BLaER1 (cell line): Measurements from ENCODE around the gene ENPP4.
"Not testable (repeated sequence)": the region's sequence is repeated elsewhere in the genome, so short reads cannot be mapped to it uniquely, and the experiment has no call there.

ENCODE experiments used
- H3K27ac ChIP-seq: shearing (Covaris generic); formaldehyde crosslinking; 2 replicates; pipeline ENCODE4 v1.8.1; 2022
- H3K27me3 ChIP-seq: shearing (Covaris generic); formaldehyde crosslinking; 2 replicates; pipeline ENCODE4 v1.8.1; 2022
- H3K36me3 ChIP-seq: shearing (Covaris generic); formaldehyde crosslinking; 2 replicates; pipeline ENCODE4 v1.8.1; 2022
- H3K4me1 ChIP-seq: shearing (Covaris generic); formaldehyde crosslinking; 2 replicates; pipeline ENCODE4 v1.8.1; 2022
- H3K4me2 ChIP-seq: shearing (Covaris generic); formaldehyde crosslinking; 2 replicates; pipeline ENCODE4 v1.8.1; 2022
- H3K4me3 ChIP-seq: shearing (Covaris generic); formaldehyde crosslinking; 2 replicates; pipeline ENCODE4 v1.8.1; 2022
- H3K9ac ChIP-seq: shearing (Covaris generic); formaldehyde crosslinking; 2 replicates; pipeline ENCODE4 v1.8.1; 2022
- H3K9me3 ChIP-seq: shearing (Covaris generic); formaldehyde crosslinking; 2 replicates; pipeline ENCODE4 v1.8.1; 2022
- H4K20me1 ChIP-seq: shearing (Covaris generic); formaldehyde crosslinking; 2 replicates; pipeline ENCODE4 v1.8.1; 2022
- Cebpa-rat ChIP-seq: shearing (Covaris generic); IDR thresholded peaks from 2 replicates; pipeline ENCODE4 v1.8.1; 2022

ENPP4 gene, protein sequence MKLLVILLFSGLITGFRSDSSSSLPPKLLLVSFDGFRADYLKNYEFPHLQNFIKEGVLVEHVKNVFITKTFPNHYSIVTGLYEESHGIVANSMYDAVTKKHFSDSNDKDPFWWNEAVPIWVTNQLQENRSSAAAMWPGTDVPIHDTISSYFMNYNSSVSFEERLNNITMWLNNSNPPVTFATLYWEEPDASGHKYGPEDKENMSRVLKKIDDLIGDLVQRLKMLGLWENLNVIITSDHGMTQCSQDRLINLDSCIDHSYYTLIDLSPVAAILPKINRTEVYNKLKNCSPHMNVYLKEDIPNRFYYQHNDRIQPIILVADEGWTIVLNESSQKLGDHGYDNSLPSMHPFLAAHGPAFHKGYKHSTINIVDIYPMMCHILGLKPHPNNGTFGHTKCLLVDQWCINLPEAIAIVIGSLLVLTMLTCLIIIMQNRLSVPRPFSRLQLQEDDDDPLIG

DNA sequence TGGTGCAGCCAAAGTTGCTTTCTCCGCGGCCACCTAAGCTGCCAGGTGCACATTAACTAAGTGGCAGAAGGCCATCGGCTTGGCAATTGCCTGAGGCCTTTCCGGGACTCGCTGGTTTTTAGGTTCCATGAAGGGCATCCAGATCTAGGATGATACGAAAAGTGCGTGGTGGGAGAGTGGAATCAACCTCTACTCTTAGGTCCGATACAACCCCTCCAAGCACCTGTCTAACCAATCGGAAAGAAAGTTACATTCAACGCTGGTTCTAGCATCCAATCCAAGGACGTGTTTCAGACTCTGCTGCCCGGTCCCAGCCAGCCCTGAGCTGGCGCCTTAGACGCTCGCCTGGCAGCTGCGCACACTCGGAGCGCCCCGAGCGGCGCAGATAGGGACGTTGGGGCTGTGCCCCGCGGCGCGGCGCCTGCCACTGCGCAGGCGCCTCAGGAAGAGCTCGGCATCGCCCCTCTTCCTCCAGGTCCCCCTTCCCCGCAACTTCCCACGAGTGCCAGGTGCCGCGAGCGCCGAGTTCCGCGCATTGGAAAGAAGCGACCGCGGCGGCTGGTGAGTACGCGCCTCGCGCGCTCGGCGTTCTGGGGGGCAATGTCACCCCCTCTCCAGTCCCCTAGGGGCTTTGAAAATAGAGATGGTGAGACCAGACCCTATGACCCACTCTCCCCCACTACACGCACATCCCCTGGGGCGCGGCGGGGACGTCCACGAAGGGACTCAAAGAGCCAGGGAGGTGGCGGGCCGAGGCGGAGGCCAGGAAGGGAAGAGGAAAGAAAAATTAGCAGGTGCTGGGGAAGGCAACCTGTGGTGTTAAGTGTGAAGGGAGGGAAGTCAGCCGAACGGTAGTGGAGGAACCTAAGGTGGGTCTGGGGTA, at the start of gene ENPP4:
Gene ENPP4, plus strand, starts transcription at position 361 of the 883 bp plus-strand sequence. CDS start 9,595 bp downstream, outside the sequence.
- Histone ChIP-seq H3K27me3 (no peaks in the 10 kb centered on the region), H3K36me3 (no peaks in the 10 kb centered on the region), H3K27ac (no peak within 1 kb of the TSS), H3K4me3 (no peak within 1 kb of the TSS), H3K4me1 (no peaks in the 10 kb centered on the region), H3K4me2 (no peak within 1 kb of the TSS), H3K9me3 (peaks cover 15% of the 10 kb centered on the region), H3K9ac (no peak within 1 kb of the TSS), H4K20me1 (no peaks in the 10 kb centered on the region)
- no peak for TF ChIP-seq Cebpa-rat

DNA sequence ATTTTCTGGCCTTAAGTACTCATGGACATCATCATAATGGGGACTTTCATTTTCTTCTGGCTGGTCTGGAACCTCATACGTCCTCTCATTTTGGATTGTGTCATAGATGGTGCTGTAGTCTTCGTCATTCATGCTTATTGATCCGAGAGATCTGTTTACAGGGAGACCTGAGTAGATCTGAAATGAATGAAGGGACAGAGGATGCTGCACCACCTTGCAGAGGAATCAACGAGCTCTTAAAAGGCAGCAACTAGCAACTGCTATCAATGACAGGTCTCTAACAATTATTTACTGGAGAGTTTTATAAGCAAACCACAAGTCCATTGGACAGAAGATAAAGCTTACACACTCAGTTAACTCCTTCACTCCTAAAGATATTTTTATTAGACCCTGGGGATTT, 49.7 kb upstream of the ENPP4 start:
- Histone ChIP-seq H3K4me3 (no peak overlapping the region), H3K27ac (no peak overlapping the region), H3K9me3 (no peaks in the 10 kb centered on the region), H3K4me1 (no peaks in the 10 kb centered on the region), H4K20me1 (no peaks in the 10 kb centered on the region), H3K9ac (no peak overlapping the region), H3K36me3 (no peaks in the 10 kb centered on the region), H3K4me2 (no peak overlapping the region), H3K27me3 (no peaks in the 10 kb centered on the region)
- no peak for TF ChIP-seq Cebpa-rat

DNA sequence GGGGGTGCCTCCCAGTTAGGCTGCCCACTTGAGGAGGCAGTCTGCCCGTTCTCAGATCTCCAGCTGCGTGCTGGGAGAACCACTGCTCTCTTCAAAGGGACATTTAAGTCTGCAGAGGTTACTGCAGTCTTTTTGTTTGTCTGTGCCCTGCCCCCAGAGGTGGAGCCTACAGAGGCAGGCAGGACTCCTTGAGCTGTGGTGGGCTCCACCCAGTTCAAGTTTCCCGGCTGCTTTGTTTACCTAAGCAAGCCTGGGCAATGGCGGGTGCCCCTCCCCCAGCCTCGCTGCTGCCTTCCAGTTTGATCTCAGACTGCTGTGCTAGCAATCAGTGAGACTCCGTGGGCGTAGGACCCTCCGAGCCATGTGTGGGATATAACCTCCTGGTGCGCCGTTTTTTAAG, 44.1 kb upstream of the ENPP4 start:
- not testable (repeated sequence) for H3K9me3 ChIP-seq, H3K4me3 ChIP-seq, H3K9ac ChIP-seq, H4K20me1 ChIP-seq, H3K4me2 ChIP-seq, H3K27ac ChIP-seq, H3K36me3 ChIP-seq, H3K27me3 ChIP-seq, H3K4me1 ChIP-seq

DNA sequence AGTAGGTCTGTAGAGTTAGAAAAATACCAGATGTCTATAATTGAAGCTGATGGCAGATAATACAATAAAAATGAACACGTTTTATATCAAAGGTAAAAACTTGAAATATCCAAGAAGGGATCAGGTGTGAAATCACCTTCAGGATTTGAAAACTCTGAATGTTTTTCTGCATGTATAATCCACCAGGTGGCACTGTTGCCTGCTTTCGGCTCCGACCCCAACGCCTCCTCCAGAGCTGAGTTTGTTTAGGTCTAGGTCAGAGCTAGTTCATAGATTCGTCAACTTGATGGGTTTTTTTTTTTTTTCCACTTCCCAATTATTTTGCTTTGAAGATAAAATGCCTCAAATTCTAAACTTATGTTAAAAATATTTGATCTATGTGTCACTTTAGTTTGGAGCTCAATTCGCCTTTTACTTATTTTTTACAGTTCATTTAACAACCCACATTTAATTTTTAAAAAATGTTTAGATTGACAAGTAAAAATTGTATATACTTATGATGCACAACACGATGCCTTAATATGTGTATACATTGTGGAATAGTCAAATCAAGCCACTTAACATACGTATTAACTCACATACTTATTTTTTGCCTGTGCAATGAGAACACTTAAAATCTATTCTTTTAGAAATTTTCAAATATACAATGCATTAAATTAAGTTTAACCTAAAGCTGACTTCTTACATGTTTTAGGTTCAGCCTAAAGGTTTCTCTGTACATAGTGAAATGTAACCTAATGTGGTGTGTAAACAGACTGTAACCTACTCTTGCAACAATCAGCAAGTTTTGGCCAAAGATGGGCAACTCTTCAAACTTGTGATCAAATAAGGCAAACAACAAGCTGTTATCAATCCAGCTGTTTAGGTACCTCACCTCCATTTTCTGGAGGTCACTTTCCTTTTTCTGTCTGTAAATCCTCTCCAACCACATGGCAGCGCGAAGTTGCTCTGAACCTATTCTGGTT, 39.4 kb upstream of the ENPP4 start:
- no peaks in the 10 kb centered on the region for H4K20me1 ChIP-seq
- H3K4me1 ChIP-seq: no peaks in the 10 kb centered on the region
- no peaks in the 10 kb centered on the region for H3K27me3 ChIP-seq
- H3K9me3 ChIP-seq: peaks cover 27% of the 10 kb centered on the region
- H3K4me3 ChIP-seq: no peak overlapping the region
- H3K27ac ChIP-seq: no peak overlapping the region
- H3K9ac ChIP-seq: no peak overlapping the region
- TF ChIP-seq Cebpa-rat: no peak
- H3K4me2 ChIP-seq: no peak overlapping the region
- H3K36me3 ChIP-seq: no peaks in the 10 kb centered on the region

DNA sequence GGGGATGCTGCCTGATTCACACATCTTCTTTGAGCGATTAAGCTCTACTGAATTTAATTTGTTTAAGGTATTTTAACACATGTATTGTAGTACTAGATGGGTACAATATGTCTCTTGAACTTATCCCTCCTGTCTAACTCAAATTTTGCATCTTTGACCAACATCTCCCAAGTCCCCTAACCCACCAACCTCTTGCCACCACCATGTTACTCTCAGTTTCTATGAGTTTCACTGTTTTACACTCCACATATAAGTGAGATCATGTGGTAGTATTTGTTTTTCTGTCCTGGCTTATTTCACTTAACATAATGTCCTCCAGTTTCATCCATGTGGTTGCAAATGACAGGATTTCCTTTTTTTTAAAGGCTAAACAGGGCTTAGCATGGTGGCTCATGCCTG, 38.7 kb upstream of the ENPP4 start:
- no peak for TF ChIP-seq Cebpa-rat
- no peak overlapping the region for H3K4me3 ChIP-seq
- no peaks in the 10 kb centered on the region for H3K4me1 ChIP-seq
- no peak overlapping the region for H3K4me2 ChIP-seq
- peaks cover 28% of the 10 kb centered on the region for H3K9me3 ChIP-seq
- H3K36me3 ChIP-seq: no peaks in the 10 kb centered on the region
- no peaks in the 10 kb centered on the region for H3K27me3 ChIP-seq
- no peak overlapping the region for H3K9ac ChIP-seq
- no peak overlapping the region for H3K27ac ChIP-seq
- no peaks in the 10 kb centered on the region for H4K20me1 ChIP-seq

DNA sequence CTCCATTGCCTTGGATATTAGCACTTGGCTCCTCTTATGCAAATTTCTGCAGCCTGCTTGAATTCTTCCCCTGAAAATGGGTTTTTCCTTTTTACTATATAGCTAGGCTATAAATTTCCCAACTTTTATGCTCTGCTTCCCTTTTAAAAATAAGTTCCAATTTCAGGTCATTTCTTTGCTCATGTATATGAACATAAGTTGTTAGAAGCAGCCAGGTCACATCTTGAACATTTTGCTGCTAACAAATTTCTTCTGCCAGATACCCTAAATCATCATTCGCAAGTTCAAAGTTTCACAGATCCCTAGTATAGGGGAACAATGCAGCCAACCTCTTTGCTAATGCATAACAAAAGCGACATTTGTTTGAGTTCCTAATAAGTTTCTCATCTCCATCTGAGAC, 34.5 kb upstream of the ENPP4 start:
- Histone ChIP-seq H3K4me3 (no peak overlapping the region), H4K20me1 (no peaks in the 10 kb centered on the region), H3K36me3 (no peaks in the 10 kb centered on the region), H3K9ac (no peak overlapping the region), H3K27ac (no peak overlapping the region), H3K9me3 (peaks cover 25% of the 10 kb centered on the region), H3K27me3 (no peaks in the 10 kb centered on the region), H3K4me2 (no peak overlapping the region), H3K4me1 (no peaks in the 10 kb centered on the region)
- no peak for TF ChIP-seq Cebpa-rat

DNA sequence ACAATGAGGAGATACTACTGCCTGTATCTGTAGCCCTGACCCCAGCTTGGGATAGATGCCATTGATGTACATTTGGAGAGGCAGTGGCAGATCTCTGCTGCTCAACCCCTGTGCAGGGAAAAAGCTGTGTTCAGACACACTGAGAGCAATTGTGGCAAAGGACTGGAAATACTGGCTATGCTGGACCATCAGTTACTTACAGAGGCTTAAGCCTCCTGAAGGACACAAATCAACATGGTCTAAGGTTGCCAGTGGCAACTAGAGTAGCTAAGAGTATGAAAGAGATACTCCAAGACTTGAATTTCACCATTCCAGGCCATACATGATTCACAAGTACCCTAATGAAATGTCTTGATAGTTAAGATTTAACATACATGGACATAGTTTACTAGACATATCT, 32.4 kb upstream of the ENPP4 start:
- Histone ChIP-seq H3K36me3 (no peaks in the 10 kb centered on the region), H3K9me3 (peaks cover 25% of the 10 kb centered on the region), H3K4me2 (no peak overlapping the region), H3K4me1 (no peaks in the 10 kb centered on the region), H4K20me1 (no peaks in the 10 kb centered on the region), H3K27me3 (no peaks in the 10 kb centered on the region), H3K4me3 (no peak overlapping the region), H3K9ac (no peak overlapping the region), H3K27ac (no peak overlapping the region)
- no peak for TF ChIP-seq Cebpa-rat

DNA sequence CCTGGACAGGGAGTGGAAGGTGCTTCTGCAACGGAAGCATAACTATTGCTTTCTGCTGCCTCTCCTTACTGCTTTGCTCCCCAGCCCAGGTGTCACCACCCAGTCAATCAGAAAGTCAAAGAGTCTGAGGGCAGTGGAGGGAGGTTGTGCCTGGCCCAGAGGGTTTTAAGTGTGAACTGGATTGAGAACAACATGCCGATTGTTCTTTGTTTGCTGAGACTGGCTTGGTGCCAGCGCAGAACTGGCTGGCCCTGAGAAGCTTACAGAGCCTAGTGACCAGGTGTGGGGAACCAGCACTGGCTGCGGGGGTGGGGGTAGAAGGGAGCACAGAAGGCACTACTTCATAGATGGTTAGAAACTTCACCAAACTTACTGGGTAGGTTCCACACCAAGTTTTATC, 31.1 kb upstream of the ENPP4 start:
- no peak overlapping the region for H3K27ac ChIP-seq

DNA sequence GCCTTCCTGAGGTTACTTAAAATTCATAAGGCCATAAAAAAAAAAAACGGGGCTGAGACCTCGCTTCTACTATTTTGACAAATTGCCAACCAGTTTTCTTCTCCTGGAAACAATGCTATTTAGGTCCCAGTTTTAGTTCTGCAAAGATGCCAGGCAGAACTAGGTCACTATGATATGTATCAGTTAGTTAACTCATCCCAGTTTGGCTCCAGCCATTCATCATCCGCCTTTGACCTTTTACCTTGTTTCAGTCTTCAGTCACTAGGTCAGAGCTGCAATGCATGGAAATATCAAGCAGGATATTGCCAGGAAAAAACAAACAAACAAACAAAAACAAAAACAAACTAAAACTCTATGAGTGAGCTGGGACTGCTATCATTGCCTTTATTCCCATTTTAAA, 29.8 kb upstream of the ENPP4 start:
- Histone ChIP-seq H4K20me1 (no peaks in the 10 kb centered on the region), H3K27ac (no peak overlapping the region), H3K27me3 (no peaks in the 10 kb centered on the region), H3K9me3 (peaks cover 11% of the 10 kb centered on the region), H3K36me3 (no peaks in the 10 kb centered on the region), H3K9ac (no peak overlapping the region), H3K4me3 (no peak overlapping the region), H3K4me1 (no peaks in the 10 kb centered on the region), H3K4me2 (no peak overlapping the region)
- no peak for TF ChIP-seq Cebpa-rat

More for the DNA sequence above, 31.1 kb upstream of the ENPP4 start:
- H3K9ac ChIP-seq: no peak overlapping the region
- no peak overlapping the region for H3K4me2 ChIP-seq
- H4K20me1 ChIP-seq: no peaks in the 10 kb centered on the region
- no peaks in the 10 kb centered on the region for H3K27me3 ChIP-seq
- TF ChIP-seq Cebpa-rat: no peak
- H3K4me1 ChIP-seq: no peaks in the 10 kb centered on the region
- peaks cover 24% of the 10 kb centered on the region for H3K9me3 ChIP-seq
- no peak overlapping the region for H3K4me3 ChIP-seq
- H3K36me3 ChIP-seq: no peaks in the 10 kb centered on the region
